A673 (cell line): ENCODE data around the gene ST6GALNAC4. TPM values are rescaled to one million over a fixed set of nuclear protein-coding genes. Genes with fewer than 3 reads are reported as not detected.
A peak's percentile ranks its signal among the peaks of the same experiment; 100 is the strongest.

Experiments
- BruUV-seq: library from RNA; stranded (reverse); fragments of 400-500 nt; replicated peaks from 2 replicates; lab custom pipeline; 2021; lab: Mats Ljungman, UMichigan
- CTCF ChIA-PET: fragments of 300-600 bp; sonication (Branson Sonifier 250); formaldehyde crosslinking; loops from one replicate; lab custom pipeline; 2022; ENCODE audit warnings: antibody characterized with exemption; lab: Charles Lee
- POLR2A ChIA-PET: fragments of 300-600 bp; sonication (Branson Sonifier 250); formaldehyde crosslinking; loops from one replicate; lab custom pipeline; 2022; ENCODE audit warnings: antibody characterized with exemption; ENCODE audit not compliant: low non-redundant PET; lab: Charles Lee
- DNase-seq: peaks from one replicate; pipeline ENCODE4 v3.0.0-alpha.2; 2015; ENCODE audit warnings: low spot score
- H3K27ac ChIP-seq: fragments of 200-600 bp; sonication (generic); 2 replicates; pipeline ENCODE4 v1.5.1; 2016; ENCODE audit warnings: mixed run types, low read depth, mild to moderate bottlenecking, mixed read lengths, antibody characterized with exemption, low read length; ENCODE audit not compliant: poor library complexity, severe bottlenecking
- H3K27me3 ChIP-seq: fragments of 200-600 bp; sonication (generic); replicated peaks from 2 replicates; pipeline ENCODE4 v1.6.1; 2017; ENCODE audit warnings: mixed run types, low read depth, mild to moderate bottlenecking, mixed read lengths, antibody characterized with exemption, low read length; ENCODE audit not compliant: insufficient read depth, poor library complexity
- H3K36me3 ChIP-seq: fragments of 200-600 bp; sonication (generic); 2 replicates; pipeline ENCODE4 v1.6.1; 2016; ENCODE audit warnings: mixed run types, mild to moderate bottlenecking, mixed read lengths, antibody characterized with exemption, low read length; ENCODE audit not compliant: insufficient read depth, poor library complexity, severe bottlenecking
- H3K4me1 ChIP-seq: fragments of 200-600 bp; sonication (generic); 2 replicates; pipeline ENCODE4 v1.6.1; 2017; ENCODE audit warnings: mixed run types, mild to moderate bottlenecking, mixed read lengths, antibody characterized with exemption, low read length; ENCODE audit not compliant: insufficient read depth, poor library complexity, severe bottlenecking
- H3K4me3 ChIP-seq: fragments of 200-600 bp; sonication (generic); 2 replicates; pipeline ENCODE4 v1.5.1; 2016; ENCODE audit warnings: low read depth, mixed run types, mild to moderate bottlenecking, mixed read lengths, low read length; ENCODE audit not compliant: poor library complexity, severe bottlenecking
- H3K9me3 ChIP-seq: fragments of 200-600 bp; sonication (generic); 2 replicates; pipeline ENCODE4 v1.6.1; 2016; ENCODE audit warnings: mixed run types, low read depth, mild to moderate bottlenecking, mixed read lengths, antibody characterized with exemption, low read length; ENCODE audit not compliant: poor library complexity, severe bottlenecking
- EZH2 ChIP-seq: fragments of 200-600 bp; sonication (generic); IDR thresholded peaks from 2 replicates; pipeline ENCODE4 v1.6.1; 2017; ENCODE audit warnings: borderline replicate concordance, low read depth, mild to moderate bottlenecking, mixed read lengths, antibody characterized with exemption, low read length; ENCODE audit not compliant: poor library complexity, severe bottlenecking
- intact Hi-C: fragments of 100-400 bp; cut with micrococcal nuclease; formaldehyde crosslinking; loops from one replicate; pipeline ENCODE4 v1.10.0; 2022; ENCODE audit not compliant: unreplicated experiment
- total RNA-seq: library from RNA; stranded (reverse); gene quantifications from 2 replicates; pipeline ENCODE4 v1.2.3, GENCODE V29; 2021
- TF ChIP-seq, protein P1 (sequence below): fragments of 300-800, 200-600 bp; sonication (generic); conservative IDR thresholded peaks from 2 replicates; pipeline ENCODE4 v1.5.1; 2017; ENCODE audit warnings: low read depth, mild to moderate bottlenecking, antibody characterized with exemption, low read length, moderate library complexity, mixed read lengths

Gene ST6GALNAC4
- total RNA-seq, 1 experiment from 2014 or later = 11.8 TPM

DNA sequence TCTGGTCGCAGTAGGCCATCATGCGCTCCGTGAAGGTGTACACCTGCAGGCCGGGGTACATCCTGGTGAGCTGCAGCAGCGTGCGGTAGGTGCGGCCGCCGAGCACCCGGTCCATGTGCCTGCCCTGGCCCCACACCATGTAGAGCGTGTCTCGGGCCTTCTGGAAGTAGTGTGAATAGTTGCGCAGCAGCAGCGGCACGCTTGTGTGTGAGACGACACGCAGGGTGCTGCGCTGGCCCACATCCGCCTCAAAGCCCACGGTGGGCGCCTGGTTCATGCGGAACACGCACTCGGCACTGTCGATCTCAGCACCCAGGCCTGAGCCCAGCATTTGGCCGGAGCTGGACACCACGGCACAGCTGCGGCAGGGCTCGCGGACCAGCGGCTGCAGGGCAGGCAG lies 4.5 kb downstream of the ST6GALNAC4 start:
- intact Hi-C loops = no loop called here
- no peak for TF ChIP-seq EZH2
- TF ChIP-seq, protein P1, sequence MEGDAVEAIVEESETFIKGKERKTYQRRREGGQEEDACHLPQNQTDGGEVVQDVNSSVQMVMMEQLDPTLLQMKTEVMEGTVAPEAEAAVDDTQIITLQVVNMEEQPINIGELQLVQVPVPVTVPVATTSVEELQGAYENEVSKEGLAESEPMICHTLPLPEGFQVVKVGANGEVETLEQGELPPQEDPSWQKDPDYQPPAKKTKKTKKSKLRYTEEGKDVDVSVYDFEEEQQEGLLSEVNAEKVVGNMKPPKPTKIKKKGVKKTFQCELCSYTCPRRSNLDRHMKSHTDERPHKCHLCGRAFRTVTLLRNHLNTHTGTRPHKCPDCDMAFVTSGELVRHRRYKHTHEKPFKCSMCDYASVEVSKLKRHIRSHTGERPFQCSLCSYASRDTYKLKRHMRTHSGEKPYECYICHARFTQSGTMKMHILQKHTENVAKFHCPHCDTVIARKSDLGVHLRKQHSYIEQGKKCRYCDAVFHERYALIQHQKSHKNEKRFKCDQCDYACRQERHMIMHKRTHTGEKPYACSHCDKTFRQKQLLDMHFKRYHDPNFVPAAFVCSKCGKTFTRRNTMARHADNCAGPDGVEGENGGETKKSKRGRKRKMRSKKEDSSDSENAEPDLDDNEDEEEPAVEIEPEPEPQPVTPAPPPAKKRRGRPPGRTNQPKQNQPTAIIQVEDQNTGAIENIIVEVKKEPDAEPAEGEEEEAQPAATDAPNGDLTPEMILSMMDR = no peak
- Histone ChIP-seq H3K27me3 (no peaks in the 10 kb centered on the region), H3K4me1 (peaks cover 9% of the 10 kb centered on the region), H3K9me3 (no peaks in the 10 kb centered on the region), H3K27ac (no peak overlapping the region), H3K4me3 (no peak overlapping the region), H3K36me3 (no peaks in the 10 kb centered on the region)
- no peak for DNase-seq
- CTCF ChIA-PET = no interaction called here
- no TSS peak for BruUV-seq
- POLR2A ChIA-PET = no interaction called here

DNA sequence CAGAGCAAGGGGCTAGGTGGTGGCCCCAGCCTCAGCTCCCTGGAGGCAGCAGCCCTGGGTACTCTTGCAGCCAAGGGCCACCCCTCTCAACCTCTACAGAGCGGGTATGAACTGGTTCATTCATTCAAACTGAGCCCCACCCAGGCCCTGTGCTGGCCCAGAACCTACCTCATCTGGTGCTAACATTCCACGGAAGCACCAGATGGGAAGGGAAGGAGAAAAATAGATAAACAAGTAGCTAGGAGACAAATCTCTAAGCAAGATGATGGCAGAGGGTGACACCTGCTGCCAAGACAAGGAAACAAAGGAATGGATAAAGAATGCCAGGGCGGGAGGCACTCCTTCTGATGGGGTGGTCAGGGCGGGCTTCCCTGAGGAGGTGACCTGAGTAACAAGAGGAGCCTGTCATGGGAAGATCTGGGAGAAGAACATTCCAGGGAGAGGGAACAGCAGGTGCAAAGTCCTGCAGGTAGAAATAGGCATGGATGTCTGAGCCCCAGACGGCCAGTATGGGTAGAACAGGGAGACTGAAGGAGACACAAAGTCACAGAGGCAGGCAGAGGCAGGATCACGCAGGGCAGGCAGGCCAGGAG lies 6.1 kb downstream of the ST6GALNAC4 start:
- peak; percentile 45 for DNase-seq
- H3K4me3 ChIP-seq = no peak overlapping the region
- no TSS peak for BruUV-seq
- CTCF ChIA-PET = interaction anchor here (0.7 to 1.0 kb wide), 2 partner anchors 40 to 173 kb away, joined by 3 to 4 read pairs; no protein-coding TSS in a partner anchor
- H3K27me3 ChIP-seq = no peaks in the 10 kb centered on the region
- intact Hi-C loops = no loop called here
- no peak overlapping the region for H3K27ac ChIP-seq
- no peaks in the 10 kb centered on the region for H3K9me3 ChIP-seq
- H3K36me3 ChIP-seq = no peaks in the 10 kb centered on the region
- no peaks in the 10 kb centered on the region for H3K4me1 ChIP-seq
- POLR2A ChIA-PET = no interaction called here
- TF ChIP-seq EZH2 = no peak
- TF ChIP-seq, protein P1 = peak; percentile 41; the same call in 1 of the 2 replicates

DNA sequence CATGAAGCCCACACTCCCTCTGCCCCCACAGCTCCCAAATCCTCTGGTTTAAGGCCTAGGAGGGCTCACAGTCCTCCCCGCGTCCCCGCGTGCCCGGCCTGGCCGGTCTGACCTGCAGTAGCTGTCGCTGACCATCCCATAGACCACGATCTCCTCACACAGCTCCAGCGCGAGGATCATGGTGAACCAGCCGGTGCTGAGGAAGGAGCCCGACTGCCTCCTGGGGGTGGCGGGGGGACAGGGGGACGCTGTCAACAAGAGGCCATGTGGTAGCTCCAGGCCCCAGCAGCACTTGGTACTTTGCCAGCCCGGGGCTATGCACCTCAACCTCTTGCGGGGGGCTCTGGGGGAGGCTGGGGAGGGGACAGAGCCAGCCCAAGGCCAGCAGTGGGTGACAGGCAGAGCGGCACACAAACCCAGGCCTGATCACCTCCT lies 7.0 kb downstream of the ST6GALNAC4 start:
- H3K27ac ChIP-seq = no peak overlapping the region
- no TSS peak for BruUV-seq
- DNase-seq = no peak
- POLR2A ChIA-PET = no interaction called here
- intact Hi-C loops = no loop called here
- TF ChIP-seq, protein P1 = no peak
- TF ChIP-seq EZH2 = no peak
- no peaks in the 10 kb centered on the region for H3K27me3 ChIP-seq
- no peak overlapping the region for H3K4me3 ChIP-seq
- CTCF ChIA-PET = no interaction called here
- H3K9me3 ChIP-seq = no peaks in the 10 kb centered on the region
- no peaks in the 10 kb centered on the region for H3K4me1 ChIP-seq
- H3K36me3 ChIP-seq = no peaks in the 10 kb centered on the region
